AG08396 (cell line): Measurements from ENCODE around the gene SET.
A peak's percentile ranks its signal among the peaks of the same experiment; 100 is the strongest.
"Not testable (repeated sequence)": the region's sequence is repeated elsewhere in the genome, so short reads cannot be mapped to it uniquely, and the experiment has no call there.

Source experiments
- DNase-seq: peaks from one replicate; pipeline ENCODE4 v3.0.0; 2012; ENCODE audit warnings: low spot score, mixed read lengths

The SET gene, protein sequence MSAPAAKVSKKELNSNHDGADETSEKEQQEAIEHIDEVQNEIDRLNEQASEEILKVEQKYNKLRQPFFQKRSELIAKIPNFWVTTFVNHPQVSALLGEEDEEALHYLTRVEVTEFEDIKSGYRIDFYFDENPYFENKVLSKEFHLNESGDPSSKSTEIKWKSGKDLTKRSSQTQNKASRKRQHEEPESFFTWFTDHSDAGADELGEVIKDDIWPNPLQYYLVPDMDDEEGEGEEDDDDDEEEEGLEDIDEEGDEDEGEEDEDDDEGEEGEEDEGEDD

DNA sequence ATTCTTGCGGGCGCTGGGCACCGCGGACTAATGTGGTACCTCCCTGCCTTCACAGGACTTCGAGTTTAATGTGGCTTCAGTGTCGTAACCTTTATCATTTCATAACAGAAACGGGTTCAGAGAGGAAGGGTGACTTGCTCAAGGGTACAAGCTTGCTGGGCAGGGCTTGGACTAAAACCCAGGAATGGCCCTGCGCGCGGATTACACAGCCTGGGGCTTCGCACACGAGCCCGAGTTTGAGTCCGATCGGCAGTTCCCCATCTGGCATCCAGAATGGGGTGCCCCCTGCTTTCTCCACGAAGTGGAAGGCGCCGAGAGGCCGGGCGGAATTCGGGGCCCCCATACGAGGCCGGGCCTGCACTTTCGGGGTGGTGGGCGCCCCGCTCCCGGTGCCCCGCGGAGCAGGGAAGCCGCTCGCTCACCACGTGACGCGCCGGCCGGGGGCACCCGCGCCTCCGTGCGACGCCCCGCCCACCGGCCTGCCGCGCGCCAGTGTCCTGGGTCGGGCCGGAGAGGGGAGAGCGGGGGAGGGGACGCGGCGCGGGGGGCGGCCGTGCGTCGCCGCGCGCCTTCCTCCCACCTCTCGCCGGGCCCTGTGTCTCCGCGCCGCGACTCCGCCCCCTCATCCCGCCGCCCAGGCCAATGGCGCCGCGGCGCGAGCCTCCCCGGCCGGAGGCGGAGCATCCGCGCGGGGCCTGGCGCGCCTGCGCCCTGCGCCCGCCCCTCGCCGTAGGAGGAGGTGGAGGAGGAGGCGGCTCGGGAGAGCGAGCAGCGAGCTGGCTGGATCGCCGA, at the start of gene SET:
SET (plus strand) TSS at position 722 of the 792 bp plus-strand sequence. CDS start 361 bp downstream, outside the sequence.
- DNase-seq = peak; percentile 100

DNA sequence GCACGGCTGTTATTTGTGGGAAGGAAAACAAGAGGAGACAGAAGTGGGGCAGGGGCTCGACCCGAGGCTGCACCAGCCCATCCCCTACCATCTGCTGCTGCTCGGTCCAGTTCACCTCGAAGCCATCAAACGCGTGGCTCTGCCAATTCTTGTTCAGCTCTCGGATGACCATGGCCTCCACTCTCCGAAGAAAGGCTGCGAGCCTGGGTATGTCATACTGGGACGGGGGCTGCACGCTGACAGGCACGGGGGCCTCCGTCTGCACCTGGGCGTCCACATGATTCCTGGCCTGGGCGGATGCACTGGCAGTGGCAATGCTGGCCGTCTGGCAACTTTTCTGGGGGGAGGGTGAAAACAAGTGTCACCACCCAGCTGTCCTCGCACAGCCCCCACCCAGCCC, 48.4 kb upstream of the SET start:
- DNase-seq = no peak

DNA sequence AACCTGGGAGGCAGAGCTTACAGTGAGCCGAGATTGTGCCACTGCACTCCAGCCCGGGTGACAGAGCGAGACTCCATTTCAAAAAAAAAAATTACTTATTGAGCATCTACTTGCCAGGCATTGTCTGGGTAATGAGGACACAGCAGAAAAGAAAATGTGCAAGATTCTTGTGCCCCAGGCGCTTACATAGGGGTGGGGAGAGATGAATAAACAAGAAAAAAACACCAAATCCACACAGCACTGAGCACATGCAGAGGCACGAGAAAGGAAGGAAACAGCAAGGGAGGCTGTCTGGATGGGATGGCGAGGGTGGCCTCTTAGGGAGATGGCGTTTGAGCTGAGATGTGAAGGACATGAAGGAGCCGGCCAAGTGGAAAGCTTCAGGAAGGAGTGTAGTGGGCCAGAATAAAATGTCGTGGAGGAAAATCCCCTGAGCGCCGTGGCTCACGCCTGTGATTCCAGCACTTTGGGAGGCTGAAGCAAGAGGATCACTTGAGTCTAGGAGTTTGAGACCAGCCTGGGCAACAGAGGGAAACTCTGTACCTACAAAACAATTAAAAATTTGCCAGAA, 46.3 kb upstream of the SET start:
- no peak for DNase-seq

DNA sequence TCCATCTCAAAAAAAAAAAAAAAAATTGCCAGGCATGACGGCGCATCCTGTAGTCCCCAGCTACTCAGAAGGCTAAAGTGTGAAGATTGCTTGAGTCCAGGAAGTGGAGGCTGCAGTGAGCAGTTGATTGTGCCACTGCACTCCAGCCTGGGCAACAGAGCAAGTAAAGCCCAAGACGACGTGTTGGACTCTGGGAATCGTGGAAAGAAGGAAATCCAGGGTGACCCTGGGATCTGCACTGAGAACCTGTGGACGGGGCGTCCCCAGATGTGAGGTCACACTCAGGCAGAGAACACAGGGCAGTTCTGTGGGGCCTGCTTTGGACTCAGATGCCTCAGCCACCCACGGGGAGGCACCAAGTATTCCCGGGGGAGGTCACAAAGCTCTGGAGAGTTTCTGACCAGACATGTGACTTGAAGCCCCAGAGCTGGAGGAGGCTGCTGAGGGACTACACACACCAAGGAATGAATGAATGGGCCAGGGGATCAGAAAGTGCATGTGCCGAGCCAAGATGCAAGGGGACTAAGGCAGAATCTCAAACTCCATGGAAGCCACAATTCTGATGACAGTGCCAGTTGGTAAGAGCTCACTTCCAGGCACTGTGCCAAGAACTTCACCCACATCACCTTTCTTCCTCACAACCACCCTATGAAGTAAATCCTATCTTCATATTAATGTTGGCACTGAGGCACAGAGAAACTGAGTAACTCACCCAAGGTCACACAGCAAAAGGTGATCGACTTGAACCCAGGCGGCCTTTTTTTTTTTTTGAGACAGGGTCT, 45.3 kb upstream of the SET start:
- DNase-seq = no peak

DNA sequence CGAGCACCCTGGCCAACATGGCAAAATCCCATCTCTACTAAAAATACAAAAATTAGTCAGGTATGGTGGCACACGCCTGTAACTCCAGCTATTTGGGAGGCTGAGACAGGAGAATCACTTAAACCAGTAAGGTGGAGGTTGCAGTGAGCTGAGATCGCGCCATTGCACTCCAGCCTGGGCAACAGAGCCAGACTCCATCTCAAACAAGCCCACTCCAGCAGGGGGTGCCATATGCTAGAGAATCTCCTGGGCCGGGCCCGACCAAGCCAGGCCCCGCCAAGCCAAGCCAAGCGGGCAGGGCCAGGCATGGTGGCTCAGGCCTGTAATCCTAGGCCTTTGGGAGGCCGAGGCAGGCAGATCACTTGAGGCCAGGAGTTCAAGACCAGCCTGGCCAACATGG, 40.8 kb upstream of the SET start:
- DNase-seq = not testable (repeated sequence)

DNA sequence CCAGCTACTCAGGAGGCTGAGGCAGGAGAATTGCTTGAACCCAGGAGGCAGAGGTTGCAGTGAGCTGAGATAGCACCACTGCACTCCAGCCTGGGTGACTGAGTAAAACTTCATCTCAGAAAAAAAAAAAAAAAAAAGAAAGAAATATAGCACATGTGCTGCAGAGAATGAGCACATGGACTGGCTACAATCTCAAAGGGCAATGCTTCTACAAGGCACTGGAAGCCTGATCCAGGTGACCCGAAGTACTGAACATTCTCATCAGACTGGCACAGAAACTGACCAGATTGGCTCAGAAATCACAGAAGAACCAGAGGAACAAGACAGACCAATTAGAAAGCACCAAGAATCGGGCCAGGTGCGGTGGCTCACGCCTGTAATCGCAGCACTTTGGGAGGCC, 37.2 kb upstream of the SET start:
- no peak for DNase-seq

DNA sequence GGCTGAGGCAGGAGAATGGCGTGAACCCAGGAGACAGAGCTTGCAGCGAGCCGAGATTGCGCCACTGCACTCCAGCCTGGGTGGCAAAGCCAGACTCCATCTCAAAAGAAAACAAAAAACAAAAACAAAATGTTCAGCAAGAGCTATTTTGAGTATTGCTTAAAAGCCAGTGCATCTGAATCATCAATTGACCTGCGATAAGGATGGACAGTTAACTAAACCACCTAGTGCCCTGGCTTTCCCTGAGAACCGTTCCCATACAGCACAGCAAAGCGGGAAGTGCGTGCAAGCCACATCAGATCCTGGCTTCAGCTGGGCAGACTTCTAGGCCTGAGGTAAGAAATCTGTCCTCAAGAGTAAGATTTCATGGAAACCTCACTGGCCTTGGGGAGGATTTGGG, 35.1 kb upstream of the SET start:
- peak; percentile 4 for DNase-seq

DNA sequence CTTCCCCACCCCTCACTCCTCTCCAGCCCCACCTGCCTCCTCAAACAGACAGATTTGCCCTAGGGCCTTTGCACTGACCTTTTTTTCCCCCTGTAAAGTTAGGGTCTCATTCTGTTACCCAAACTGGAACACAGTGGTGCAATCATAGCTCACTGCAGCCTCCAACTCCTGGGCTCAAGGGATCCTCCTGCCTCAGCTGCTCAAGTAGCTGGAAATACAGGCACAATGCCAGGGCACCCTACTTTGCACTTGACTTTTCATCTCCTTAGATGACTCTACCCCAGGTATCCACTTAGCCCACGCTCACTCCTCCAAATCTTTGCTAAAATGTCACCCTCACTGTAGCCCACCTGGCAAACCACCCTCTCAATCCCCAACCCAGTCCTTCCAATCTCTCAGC, 34.5 kb upstream of the SET start:
- DNase-seq = no peak

DNA sequence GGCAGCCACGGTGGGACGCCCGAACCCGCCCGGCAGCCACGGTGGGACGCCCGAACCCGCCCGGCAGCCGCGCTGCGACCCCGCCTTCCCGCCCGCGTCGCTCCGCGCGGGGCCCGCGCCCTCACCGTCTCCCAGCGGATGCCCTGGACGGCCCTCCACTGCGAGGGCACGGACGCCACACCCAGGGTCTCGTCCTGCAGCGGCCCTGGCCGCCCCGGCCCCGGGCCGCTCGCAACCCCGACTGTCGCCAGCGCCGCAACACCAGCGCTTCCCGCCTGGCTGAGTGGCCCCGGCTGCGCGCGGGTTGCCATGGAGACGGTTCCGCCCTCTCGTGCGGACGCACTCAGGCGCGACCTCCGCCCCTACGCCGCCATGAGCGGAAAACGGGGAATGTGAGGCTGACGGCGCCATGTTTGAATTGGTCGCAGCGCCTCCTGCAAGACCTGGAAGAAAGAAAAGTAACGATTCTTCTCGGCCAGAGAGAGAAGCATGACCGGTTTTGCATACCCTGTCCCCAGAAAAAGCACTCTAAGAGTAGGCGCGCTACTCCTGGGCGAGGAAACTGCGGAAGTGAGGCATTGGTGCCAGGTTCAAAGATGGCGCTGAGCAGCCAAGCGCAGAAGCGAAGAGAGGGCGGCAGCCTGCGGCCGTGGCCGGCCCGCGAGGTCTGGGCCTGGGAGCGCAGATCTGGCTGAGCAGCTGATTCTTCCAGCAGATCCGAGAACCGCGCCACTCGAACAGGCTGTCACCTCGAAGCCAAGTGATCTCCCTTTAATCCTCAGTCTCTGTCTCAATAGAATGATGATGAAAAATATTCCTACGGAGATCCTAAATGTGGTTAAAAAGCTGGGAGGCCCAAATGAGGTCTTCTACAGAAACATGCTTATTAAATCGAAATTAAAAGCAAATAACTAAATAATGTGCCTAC, 32.3 kb upstream of the SET start, which contains the start of gene DYNC2I2:
DYNC2I2 (minus strand) TSS at position 432 of the 928 bp plus-strand sequence; CDS start at position 311, 121 bp downstream.
- peak; percentile 98 for DNase-seq

DNA sequence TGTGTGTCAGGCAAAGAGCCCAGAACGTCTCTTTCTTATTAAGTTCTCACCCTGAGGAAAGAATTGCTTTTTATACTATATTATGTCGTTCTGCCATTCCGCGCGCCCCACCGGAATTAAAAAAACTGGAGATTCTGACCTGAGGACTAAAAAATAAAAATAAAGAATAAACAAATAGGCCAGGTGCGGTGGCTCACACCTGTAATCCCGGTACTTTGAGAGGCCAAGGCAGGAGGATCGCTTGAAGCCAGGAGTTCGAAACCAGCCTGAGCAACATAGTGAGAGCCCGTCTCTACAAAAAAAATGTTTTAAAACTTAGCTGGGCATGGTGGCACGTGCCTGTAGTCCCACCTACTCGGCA, 31.7 kb upstream of the SET start:
- DNase-seq = no peak

DNA sequence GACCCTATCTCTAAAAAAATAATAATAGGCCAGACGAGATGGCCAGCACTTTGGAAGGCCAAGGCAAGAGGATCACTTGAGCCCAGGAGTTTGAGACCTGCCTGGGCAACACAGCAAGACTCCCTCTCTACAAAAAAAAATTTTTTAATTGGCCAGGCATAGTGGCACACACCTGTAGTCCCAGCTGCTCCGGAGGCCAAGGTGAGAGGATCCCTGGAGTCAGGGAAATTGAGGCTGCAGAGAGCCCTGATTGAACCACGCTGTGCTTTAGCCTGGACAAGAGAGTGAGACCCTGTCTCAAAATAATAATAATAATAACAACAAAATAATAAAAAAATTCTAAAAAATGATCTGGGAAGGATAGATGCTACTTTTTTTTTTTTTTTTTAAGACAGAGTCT, 31.2 kb upstream of the SET start:
- no peak for DNase-seq

DNA sequence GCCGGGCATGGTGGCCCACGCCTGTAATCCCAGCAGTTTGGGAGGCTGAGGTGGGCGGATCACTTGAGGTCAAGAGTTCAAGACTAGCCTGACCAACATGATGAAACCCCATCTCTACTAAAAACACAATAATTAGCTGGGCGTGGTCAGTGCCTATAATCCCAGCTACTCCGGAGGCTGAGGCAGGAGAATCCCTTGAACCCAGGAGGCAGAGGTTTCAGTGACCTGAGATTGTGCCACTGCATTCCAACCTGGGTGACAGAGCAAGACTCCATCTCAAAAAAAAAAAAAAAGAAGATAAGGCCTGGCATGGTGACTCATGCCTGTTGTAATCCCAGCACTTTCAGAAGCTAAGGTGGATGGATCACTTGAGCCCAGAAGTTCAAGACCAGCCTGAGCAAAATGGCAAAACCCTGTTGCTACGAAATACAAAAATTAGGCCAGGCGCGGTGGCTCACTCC, 22.5 kb upstream of the SET start:
- DNase-seq = not testable (repeated sequence)

DNA sequence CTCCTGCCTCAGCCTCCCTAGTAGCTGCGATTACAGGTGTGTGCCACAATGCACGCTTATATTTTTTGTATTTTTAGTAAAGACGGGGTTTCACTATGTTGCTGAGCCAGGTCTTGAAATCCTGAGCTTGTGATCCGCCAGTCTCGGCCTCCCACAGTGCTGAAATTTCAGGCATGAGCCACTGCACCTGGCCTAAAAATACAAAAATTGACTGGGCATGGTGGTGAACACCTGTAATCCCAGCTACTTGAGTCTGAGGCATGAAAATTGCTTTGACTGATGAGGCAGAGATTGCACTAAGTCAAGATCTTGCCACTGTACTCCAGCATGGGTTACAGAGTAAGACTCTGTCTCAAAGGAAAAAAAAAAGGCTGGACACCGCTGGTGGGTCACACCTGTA, 19.2 kb upstream of the SET start:
- DNase-seq = no peak

DNA sequence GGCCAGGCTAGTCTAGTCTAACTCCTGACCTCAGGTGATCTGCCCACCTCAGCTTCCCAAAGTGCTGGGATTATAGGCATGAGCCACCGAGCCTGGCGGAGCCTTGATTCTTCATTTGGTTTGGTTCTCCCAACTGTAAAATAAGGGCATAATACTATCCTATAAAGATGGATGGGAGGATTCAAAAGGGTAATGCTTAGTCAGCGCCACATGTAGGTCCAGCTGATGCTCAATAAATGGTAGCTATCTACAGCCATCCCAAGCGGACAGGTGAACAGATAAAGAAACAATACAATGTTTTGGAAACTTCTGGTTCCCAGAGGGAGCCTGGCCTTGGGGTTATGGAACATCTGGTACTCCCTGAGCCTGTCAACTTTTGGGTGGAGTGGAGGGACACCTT, 13.6 kb upstream of the SET start:
- DNase-seq = no peak

DNA sequence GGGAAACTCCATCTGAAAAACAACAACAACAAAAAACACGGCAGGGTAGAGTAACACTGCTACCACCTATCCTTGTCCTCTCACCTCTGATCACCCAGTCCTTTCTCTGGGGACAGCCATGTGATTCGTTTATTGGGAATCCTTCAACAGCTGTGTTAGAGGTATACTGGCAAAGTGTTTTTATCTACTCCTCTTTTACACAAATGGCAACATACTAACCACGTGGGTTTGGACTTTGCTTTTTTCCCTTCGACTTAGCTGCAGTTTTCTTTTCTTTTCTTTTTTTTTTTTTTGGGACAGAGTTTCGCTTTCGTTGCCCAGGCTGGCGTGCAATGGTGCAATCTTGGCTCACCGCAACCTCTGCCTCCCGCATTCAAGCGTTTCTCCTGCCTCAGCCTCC, 11.2 kb upstream of the SET start:
- no peak for DNase-seq

DNA sequence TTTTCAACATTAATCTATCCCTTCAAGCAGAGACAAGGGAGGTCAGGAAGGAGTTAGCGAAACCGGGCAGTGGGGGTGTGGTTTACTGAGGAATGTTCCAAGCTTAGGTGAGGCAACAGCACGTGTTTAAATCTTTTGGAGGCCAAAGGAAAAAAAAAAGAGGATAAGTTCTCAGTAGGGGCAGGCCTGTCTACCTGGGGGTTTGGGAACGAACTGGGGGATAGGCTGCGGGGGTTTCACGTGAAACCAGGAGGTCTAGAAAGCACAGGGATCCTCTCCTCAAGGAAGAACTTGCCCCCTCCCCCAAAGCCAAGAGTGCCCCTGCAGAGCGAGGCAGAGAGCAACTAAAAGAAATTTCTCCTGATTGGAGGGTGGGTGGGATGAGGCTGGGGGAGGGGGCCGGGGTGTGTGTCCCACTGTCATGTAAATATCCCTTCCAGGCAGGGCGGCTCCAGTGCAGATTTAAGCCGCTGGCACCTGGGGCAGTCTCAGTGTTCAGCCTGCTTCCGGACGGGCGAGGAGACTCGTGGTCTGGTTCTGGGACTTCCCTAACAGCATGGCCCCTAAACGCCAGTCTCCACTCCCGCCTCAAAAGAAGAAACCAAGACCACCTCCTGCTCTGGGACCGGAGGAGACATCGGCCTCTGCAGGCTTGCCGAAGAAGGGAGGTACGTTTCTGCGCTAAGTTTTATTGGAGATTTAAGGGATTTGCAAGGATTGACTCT, 5.5 kb upstream of the SET start:
- peak; percentile 27 for DNase-seq

DNA sequence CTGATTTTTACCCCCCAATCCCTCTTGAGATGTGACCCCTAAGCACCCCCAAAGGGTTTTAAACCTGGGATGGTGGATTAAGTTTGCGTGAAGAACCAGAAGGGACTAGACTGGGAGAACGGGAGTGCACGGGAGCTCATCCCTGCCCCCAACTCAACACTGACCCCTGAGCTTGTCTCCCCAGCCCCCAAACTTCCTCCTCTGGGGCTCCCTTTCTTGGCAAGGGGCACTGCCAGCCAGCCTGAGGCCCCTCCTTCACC, 5.0 kb upstream of the SET start:
- DNase-seq = no peak

DNA sequence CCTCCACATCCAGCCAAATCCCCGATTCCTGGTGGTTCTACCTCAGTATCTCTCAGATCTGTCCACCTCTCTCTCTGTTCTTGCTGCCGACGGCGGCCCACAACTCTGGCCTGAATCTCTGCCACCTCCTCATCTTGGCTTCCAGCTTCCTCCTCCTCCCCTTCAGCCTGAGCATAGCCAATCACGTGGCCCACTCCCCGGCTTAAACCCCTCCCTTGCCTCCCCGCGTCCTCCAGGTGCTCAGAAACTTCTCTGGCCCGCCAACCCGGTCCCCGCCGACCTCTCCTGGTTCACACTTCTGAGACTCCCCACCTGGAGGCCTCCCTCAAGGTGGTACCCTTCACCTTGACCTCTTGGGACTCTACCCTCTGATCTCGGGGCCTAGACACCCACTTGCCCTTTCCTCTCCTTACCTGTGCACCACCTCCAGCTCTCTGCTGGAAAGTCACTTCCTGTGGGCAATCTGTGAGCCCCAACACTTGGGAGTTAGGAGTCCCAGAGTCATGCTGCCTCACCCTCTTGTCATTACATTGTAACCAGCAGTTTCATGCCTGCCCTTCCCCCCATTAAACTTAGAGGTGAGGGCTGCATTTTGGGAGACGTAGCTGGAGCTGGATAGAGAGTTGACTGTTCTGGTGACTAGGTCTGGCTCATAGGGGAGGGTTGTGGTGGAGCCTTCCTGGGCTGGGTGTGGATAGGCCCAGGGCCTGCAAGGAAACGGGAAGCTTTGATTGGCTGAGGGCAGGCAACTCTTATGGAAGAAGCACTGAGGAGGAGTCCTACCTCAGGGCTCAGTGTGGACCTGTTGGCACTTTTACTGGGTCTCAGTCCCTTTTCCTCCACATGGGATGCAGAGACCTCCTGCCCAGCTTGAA, 4.5 kb upstream of the SET start:
- DNase-seq = peak; percentile 85

DNA sequence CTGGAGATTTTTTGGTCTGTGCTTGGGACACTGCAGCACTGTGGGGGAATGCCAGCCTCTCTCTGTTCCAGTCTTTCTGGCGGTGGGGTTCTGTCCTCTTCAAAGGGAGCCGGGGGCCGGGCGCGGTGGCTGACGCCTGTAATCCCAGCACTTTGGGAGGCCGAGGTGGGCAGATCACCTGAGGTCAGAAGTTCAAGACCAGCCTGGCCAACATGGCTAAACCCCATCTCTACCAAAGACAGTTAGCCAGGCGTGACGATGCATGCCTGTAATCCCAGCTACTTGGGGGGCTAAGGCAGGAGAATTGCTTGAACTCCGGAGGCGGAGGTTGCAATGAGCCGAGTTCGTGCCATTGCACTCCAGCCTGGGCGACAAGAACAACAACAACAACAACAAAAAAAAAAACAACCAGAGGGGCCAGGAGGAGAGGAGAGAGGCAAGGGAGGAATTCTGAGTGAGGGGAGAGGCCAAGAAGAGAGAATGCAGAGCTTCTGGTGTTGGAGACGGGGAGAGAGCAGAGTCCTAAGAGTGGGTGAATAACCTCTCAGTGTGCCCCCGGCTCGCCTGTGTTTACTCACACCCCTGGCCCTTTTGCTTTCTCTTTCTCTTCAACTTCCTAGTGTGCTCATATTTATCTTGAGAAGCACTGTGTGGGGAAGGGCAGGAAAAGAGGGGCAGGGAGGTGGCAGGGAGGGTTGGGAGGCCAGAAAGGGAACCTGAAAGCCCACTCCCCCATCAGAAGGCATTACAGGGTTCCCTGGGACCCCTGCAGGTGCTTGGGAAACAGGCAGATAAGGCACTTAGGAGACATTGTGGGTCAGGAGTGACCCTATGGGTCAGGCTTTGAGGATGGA, 3.2 kb upstream of the SET start:
- DNase-seq = no peak
